ENCODE data around the gene ADGRF1. TPM values are rescaled to one million over a fixed set of nuclear protein-coding genes. Genes with fewer than 3 reads are reported as not detected.

The ADGRF1 gene
- total RNA-seq, 1 donor from 2014 or later, result not detected

GRCh38 chr6:46983007-46983411 is 59.1 kb downstream of the ADGRF1 start:
- no peak for DNase-seq (ENCODE audit: low spot score)

DNA sequence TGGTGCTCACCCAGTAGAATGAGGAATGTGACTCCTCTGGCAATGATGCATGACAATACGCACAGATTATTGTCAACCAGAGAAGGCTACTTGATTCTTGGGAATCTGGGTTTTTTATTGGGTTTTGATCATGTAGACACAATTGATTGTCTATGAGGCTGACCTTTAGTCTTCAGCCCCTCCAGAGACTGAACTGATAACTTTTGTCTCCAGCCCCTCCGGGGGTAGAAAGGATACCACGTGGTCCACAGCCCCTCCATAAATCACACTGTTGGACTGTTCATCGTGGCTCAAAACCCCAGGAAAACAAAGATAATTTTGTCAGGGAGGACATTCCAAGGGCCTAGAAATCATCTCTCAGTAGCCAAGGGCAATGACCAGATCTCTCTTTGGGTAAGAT is 62.9 kb downstream of the ADGRF1 start:
- DNase-seq (ENCODE audit: low spot score), result no peak

- DNase-seq (ENCODE audit: low spot score), result no peak
Measured at GRCh38 chr6:46974786-46975185, 67.3 kb downstream of the ADGRF1 start.

GRCh38 chr6:46973029-46973428 is 69.1 kb downstream of the ADGRF1 start:
- no peak for DNase-seq (ENCODE audit: low spot score)

DNA sequence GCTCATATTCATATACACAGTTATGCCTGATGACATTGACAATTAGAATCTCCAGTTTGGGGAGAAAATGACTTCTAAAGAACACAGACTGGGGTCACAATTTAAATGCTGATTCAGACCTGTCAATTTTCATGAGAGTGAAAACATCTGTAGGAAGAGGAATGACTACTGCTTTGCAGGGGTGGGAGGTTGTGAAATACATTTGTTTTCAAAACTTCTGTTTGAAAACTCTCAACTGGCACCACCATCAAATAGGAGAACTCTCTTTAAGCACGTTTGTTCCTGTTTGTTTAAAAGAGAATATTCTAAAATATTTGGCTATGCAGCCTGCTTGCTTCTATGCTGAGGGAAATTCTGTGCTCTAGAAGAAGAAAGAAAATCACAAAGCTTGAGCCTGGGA is 69.6 kb downstream of the ADGRF1 start:
- DNase-seq (ENCODE audit: low spot score), result no peak

DNA sequence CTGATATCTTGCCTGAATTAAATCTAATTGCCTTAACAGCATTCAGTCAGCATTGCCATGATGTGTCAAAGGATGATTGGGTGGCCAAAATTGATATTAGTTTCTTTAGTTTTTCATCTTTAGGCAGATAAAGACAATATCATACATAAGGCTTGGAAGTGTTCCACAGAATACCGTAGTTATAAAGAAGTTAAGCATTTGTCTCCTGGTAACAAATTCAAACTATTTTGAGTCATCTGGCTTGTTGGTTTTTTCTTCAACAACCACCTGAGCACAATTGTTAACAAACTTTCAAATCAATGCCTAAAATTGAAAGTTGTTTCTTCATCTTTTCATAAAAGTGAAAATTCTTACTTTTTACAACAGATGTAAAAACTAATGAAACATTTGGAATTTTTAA is 72.9 kb downstream of the ADGRF1 start:
- no peak for DNase-seq (ENCODE audit: low spot score)

DNA sequence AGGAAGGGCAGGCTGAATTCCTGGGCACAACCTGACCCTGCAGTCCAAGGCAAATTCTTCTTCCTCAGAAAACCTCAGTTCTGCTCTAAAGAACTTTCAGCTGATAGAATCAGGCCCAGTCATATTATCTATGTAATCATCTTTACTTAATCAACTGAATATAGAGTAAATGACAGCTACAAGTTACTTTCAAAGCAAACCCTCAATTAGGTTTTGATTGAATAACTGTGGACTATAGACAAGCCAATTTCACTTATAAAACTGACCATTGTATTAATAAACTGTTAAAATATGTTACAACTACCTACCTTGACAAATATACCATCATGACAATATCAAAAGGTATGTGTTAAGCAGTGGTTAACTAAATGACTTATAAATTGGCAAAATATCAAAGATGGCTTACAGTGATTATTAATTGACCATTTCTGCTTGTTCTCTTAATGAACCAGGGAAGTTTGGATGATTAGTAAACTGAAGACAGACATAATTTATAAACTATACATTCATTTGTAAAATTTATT is 74.2 kb downstream of the ADGRF1 start:
- no peak for DNase-seq (ENCODE audit: low spot score)

GRCh38 chr6:46964716-46965519 is 77.2 kb downstream of the ADGRF1 start:
- DNase-seq (ENCODE audit: low spot score), result no peak

DNA sequence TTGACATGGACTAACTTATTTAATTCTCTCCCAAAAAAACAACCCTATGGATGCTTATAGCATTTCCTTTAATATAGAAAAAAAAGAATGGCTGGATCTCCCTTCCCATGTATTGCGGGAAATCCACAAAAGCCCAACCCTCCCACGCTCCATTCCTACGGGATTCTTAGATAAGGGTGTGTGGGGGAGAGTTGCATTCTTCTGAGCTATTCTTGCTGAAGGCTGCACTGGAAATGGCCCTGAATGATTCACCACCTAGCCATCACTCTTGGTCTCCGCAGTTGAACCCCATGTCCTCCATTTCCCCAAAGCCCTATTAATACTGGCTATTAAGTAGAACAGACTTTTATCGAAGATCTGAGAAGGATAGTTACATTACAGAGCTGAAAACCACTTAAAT is 78.5 kb downstream of the ADGRF1 start:
- no peak for DNase-seq (ENCODE audit: low spot score)

DNA sequence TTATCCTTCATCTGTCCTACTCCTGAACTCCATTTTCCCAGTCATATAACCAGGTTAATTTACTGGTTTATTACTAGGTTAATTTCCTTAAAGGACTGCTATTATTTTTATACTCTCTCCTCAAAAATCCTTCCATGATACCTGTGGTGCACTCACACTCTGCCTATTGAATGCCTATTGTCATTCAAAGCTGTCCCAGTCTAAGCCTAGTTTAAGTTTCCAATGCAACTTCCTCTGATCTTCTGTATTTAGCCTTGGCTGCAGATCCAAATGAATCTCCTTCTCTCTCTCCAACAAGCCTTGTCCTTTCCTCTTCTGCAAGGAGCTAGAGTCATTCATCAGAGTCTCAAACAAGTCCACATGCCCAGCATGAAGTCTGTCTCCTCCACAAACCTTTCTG is 79.1 kb downstream of the ADGRF1 start:
- no peak for DNase-seq (ENCODE audit: low spot score)

DNA sequence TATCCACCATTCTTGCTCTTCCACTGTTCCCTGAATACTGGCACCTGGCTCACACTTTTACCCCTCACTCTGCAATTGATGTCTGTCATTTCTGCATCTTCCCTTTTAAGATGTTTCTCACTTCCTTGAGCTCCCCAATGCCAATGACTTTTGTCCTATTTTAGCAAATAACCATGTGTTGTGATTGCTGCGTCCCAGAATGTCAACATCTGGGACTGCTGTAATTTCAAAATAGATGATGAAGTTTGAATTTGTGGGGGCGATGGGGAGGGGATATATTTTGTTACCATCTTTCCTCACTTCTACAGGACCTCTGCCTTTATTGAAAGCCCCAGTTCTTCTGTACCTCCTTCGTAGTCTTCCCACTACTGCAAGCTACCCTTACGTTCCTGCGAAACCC is 80.4 kb downstream of the ADGRF1 start:
- no peak for DNase-seq (ENCODE audit: low spot score)

DNA sequence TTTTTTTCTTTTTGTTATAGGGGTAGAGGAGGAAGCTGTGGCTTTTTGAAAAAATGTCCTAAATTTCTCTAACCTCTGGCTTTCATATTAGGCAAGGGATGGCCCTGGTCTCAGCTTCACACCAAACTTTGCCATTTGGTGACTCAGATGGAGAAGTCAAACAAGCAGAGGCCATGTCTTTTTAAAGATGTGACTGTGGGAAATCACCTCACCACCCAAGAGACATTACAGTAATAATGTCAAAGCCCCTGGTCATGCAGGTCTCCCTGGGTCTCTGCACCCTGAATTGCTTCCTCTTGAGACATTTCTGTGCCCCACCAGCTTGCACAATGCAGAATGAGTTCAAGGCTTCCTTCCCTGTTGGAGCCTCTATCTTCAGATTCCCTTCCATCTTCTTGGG is 80.9 kb downstream of the ADGRF1 start:
- no peak for DNase-seq (ENCODE audit: low spot score)

DNA sequence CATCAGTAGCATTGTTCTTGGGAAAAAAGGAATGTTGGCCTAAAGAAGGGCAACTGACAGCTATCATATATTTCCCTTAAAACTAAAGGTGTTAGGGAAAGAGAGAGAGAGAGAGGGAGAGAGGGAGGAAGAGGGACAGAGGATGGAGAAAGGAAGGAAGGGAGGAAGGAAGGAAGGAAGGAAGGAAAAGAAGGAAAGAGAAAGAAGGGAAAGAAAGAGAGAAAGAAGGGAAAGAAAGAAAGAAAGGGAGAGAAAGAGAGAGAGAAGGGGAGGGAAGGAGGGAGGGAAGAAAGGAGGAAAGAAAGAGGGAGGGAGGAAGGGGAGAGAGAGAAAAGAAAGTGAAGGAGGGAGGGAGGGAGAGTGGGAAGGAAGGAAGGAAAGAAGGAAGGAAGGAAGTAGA is 82.7 kb downstream of the ADGRF1 start:
- no peak for DNase-seq (ENCODE audit: low spot score)

DNA sequence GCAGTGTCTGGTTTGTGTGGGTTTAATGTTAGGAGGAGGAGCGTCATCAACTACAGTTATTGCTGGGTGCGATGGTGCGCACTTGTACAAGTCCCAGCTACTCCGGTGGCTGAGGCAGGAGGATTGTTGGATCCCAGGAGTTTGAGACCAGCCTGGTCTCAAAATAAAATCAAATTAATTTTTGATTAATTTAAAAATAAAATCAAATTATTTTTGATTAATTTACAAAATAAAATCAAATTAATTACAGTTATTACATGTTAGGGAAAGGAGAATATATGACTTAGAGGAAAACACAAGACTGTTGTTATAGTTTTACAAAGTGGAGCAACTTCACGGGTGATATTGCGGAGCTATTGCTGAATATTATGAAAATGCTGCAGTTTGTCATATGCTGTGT is 85.7 kb downstream of the ADGRF1 start:
- DNase-seq (ENCODE audit: low spot score), result no peak

DNA sequence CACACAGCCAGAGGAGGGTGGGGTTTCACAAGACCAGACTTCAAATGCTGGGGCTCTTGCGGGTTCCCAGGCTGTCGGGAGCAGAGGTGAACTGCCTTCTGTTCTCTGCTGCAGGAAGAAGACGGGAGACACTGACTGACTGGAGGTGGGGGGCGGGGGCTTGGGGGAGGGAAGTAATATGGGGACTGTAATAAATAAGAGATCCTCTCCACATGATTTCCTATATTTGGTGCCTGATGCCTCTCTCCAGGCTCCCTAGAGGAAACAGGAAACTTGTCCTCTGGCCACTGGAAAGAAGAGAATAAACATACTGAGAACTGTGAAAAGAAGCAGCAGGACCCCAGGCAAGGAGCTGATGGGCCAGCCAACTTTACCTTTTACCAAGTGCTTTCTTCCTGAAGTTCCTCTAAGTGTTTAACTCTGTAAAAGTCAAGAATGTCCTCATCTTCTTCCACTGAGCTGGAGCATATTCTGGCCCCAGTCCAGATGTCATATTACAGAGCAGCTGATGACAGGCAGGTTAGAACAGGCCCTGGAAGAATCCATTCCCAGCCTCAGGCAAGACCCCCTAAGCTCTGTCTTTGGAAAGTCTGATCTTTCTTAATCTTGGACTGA is 87.2 kb downstream of the ADGRF1 start:
- no peak for DNase-seq (ENCODE audit: low spot score)

GRCh38 chr6:46953921-46954320 is 88.2 kb downstream of the ADGRF1 start:
- no peak for DNase-seq (ENCODE audit: low spot score)

- no peak for DNase-seq (ENCODE audit: low spot score)
Measured at GRCh38 chr6:46949632-46950280, 92.4 kb downstream of the ADGRF1 start.

GRCh38 chr6:46948699-46949098 is 93.4 kb downstream of the ADGRF1 start:
- no peak for DNase-seq (ENCODE audit: low spot score)

Data from mesenteric fat pad (tissue), 1 donor.